ENCODE measurements around the gene TRIM9.
"Not testable (repeated sequence)": the region's sequence is repeated elsewhere in the genome, so short reads cannot be mapped to it uniquely, and the experiment has no call there.

The TRIM9 gene

GRCh38 chr14:51000566-51000965, 94.3 kb downstream of the TRIM9 start:
- TF ChIP-seq CTCF (IDR thresholded peaks at IDR 0.05; ENCODE audit: extremely low read depth, missing control alignments): no peak
- DNase-seq (ENCODE audit: low spot score): no peak

GRCh38 chr14:50999726-51000125, 95.2 kb downstream of the TRIM9 start:
- no peak for TF ChIP-seq CTCF (IDR thresholded peaks at IDR 0.05; ENCODE audit: extremely low read depth, missing control alignments)
- DNase-seq (ENCODE audit: low spot score): no peak

- no peak for TF ChIP-seq CTCF (IDR thresholded peaks at IDR 0.05; ENCODE audit: extremely low read depth, missing control alignments)
- no peak for DNase-seq (ENCODE audit: low spot score)
Measured at GRCh38 chr14:50998612-50999011, 96.3 kb downstream of the TRIM9 start.

- no peak for TF ChIP-seq CTCF (IDR thresholded peaks at IDR 0.05; ENCODE audit: extremely low read depth, missing control alignments)
- DNase-seq (ENCODE audit: low spot score): no peak
Measured at GRCh38 chr14:50997712-50998111, 97.2 kb downstream of the TRIM9 start.

- DNase-seq (ENCODE audit: low spot score): not testable (repeated sequence)
Measured at GRCh38 chr14:50994158-50994557, 100.7 kb downstream of the TRIM9 start.

- DNase-seq (ENCODE audit: low spot score): no peak
- no peak for TF ChIP-seq CTCF (IDR thresholded peaks at IDR 0.05; ENCODE audit: extremely low read depth, missing control alignments)
Measured at GRCh38 chr14:50985859-50986331, 109.0 kb downstream of the TRIM9 start.

GRCh38 chr14:50985124-50985858, 109.6 kb downstream of the TRIM9 start:
- no peak for TF ChIP-seq CTCF (IDR thresholded peaks at IDR 0.05; ENCODE audit: extremely low read depth, missing control alignments)
- no peak for DNase-seq (ENCODE audit: low spot score)

Measured in GM20000 (cell line).